Hepatic stellate cell (primary cell): Measurements from ENCODE around the gene RPL15.
"Not testable (repeated sequence)": the region's sequence is repeated elsewhere in the genome, so short reads cannot be mapped to it uniquely, and the experiment has no call there.

Experiments used
- DNase-seq: peaks from one replicate; pipeline ENCODE4 v3.0.0; 2011; ENCODE audit warnings: low spot score

The RPL15 gene

GRCh38 chr3:23916886-23917678 lies at the start of gene RPL15, which contains the start of gene NKIRAS1:
TSS of gene RPL15 (plus strand) at chr3:23917132. CDS start at chr3:23917860, 728 bp downstream.
TSS of gene NKIRAS1 (minus strand) at chr3:23916990. CDS start at chr3:23910904, 6,086 bp downstream.
- DNase-seq = peak; percentile 95

DNA sequence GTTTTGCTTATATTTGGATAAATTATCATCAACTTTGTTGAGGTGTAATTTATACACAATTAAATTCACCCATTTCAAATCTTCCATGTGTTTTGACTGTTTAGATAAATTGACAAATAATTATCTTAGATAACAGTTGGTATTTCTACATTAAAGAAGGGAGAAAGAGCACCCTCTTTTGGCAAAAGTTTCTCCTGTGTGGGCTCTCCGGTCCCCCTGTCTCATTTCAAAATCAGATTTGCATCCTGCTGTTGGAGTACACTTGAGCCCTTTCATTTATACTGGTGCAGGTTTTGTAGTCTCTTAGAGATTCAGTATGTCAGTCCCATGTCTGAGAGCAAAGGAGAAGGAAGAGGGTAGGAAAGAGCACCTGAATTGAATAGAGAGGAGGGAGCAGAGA lies 49.5 kb upstream of the RPL15 start:
- DNase-seq = no peak

DNA sequence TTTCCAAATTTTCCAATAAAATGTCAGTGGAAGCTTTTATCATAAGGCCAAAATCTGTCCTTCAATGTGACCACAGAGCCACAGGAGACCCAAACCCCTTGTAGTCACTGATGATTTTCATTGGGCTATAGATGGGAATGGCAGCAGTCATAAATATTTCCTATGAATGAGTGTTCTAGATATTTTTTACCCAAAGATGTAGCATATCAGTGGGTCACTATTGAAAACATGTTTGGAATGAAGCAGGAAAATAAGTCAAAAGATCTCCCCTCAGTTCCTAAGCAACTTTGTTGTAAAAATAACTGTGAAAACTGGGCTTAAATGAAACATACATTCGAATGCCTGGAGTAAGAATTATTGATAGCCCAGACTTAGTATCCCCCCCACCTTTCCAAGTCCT lies 49.1 kb upstream of the RPL15 start:
- DNase-seq = peak; percentile 27

DNA sequence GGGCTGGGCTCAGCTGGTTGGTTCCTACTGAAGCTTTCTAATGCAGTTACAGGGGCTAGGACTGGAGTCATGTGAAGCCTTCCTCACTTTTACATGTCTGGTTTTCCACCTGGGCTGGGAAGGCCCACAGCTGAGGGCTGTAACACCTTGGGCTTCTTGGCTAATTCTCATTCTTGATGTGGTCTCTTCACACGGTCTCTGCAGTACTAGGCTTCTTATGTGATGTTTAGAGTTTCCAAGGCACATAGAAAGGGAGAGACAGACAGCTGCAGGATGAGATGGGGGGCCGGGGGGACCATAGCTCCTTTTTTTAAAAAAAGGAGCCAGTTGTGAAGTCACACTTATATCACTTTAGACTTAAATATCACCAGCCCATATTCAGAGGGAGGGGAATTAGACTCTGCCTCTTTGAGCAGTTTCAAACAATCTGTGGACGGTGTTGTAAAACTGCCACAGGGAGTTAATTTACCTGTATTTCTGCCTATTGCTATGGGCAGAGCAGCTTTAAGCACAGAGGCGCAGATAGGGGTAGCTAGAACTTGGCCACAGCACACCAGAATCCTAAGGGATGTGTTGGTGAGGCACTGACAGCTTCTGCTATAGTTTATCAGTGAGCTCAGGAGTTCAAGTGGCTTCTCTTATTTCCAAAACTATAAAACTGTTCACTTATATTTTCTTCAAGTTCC lies 46.8 kb upstream of the RPL15 start:
- DNase-seq = no peak

GRCh38 chr3:23870663-23871043 lies 46.3 kb upstream of the RPL15 start:
- DNase-seq = not testable (repeated sequence)

DNA sequence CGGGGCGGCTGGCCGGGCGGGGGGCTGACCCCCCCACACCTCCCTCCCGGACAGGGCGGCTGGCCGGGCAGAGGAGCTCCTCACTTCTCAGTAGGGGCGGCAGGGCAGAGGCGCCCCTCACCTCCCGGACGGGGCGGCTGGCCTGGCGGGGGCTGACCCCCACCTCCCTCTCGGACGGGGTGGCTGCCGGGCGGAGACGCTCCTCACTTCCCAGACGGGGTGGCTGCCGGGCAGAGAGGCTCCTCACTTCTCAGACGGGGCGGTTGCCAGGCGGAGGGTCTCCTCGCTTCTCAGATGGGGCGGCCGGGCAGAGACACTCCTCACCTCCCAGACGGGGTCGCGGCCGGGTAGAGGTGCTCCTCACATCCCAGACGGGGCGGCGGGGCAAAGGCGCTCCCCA lies 45.6 kb upstream of the RPL15 start:
- DNase-seq = not testable (repeated sequence)

DNA sequence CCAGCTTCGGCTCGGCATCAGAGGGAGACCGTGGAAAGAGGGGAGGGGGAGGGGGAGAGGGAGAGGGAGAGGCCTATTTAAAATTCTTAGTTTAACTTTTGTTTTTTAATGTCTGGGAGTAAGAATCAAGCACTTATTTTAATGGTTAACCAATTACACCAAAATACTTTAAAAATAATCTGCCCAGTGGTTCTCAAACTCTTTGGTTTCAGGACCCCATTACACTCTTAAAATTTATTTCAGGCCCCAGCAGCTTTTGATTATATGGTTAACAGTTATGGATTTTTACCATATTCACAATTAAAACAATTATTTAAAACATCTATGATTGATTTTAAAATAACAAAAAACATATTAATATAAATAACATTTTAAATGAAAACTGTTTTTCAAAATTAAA lies 44.6 kb upstream of the RPL15 start:
- DNase-seq = no peak

GRCh38 chr3:23873941-23874340 lies 43.0 kb upstream of the RPL15 start:
- DNase-seq = no peak

DNA sequence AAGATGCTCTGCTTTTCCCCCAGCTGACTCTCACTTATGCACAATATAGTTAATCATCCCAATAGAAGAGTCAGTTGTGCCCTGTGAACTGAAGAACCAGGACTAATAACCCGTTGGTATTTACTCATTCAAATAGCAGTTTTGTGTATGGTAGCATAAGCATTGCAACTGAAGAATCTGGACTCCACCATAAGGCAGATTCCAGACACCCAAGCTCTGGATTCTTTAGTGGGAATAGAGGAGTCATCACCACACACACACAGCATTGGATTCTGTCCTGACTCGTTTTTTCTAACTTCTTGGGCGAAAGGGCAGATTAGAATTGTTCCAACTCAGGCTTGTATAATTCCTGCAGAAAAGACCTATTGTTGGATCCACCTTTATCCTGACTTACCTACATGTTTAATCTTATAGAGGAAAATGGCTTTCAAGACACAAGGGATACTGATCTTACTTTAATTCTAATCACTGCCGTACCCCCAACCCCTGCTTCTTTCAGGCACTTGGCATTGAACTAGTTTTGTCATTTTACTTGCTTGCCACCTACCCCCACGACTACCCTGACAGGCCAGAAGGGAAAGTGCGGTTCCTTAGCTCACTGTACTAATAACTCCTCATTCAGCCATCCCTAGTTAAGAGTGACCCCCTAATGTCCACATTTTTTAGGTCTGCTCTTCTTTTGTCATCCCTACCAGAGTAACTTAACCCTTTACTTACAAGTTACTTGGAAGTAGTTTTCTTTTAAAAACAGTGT lies 42.4 kb upstream of the RPL15 start:
- peak; percentile 87 for DNase-seq

DNA sequence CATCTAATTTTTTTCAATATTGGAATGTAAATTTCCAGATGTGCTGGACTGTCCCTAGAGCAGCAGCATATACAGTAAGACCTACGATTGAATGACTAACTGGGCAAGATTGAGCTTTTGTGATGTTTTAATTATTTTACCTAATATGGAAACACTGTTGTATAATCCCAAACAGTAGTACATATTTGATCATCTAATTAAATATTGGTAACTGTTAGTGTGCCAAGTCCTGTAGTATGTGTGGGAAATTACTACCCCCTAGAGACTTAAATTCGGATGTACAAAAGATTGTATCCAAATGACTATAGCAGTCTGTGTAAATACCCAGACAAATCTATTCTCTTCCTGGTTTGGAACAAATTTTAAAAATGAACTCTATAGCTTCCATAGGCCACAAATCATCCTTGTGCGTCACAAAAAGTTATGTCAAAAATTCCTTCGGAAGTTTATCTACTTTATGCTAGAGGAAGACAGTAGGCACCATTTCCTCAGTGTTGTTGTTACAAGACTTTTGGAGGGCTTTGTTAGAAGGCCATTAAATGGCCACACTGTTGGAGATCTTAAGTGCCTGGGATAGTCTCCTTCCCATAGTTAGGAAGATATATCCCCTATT lies 41.7 kb upstream of the RPL15 start:
- no peak for DNase-seq

GRCh38 chr3:23876923-23877322 lies 40.0 kb upstream of the RPL15 start:
- DNase-seq = no peak

- peak; percentile 57 for DNase-seq
Measured at GRCh38 chr3:23877329-23877980, 39.5 kb upstream of the RPL15 start.

GRCh38 chr3:23879485-23879884 lies 37.4 kb upstream of the RPL15 start:
- DNase-seq = no peak

DNA sequence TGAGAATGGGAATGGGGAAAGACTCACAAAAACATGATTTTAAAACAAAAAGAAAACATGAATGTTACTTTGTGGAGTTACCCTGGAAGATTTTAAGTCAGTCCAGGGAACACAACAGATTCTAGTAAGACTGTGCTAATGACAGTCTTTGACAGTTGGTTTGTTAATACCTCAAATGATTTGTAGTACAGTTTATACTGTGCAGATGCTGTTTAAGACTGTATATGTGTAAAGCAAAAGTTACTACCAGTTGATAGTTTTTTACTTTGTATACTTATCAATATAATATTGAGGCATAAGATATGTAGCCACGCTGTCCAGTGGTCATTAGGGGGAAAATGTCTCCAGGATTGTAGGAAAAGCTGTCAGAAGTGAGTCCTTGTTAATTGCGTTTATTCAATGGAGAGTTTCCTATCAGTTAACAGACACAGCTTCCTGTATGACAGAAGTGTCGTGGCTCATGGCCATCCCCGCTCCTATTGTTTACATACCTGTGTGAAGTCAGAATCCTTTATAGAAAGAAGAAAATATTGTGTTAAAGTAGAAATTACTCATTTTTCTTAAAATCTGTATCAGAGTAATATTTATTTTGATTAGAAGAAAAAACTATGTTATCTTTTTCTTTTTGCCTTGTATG lies 36.1 kb upstream of the RPL15 start:
- no peak for DNase-seq

DNA sequence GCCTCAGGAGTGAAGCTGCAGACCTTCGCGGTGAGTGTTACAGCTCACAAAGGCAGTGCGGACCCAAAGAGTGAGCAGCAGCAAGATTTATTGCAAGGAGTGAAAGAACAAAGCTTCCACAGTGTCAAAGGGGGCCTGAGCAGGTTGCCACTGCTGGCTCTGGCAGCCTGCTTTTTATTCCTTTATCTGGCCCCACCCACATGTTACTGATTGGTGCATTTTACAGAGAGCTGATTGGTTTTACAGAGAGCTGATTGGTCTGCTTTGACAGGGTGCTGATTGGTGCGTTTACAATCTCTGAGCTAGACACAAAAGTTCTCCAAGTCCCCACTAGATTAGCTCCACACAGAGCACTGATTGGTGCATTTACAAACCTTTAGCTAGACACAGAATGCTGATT lies 34.9 kb upstream of the RPL15 start:
- DNase-seq = not testable (repeated sequence)

DNA sequence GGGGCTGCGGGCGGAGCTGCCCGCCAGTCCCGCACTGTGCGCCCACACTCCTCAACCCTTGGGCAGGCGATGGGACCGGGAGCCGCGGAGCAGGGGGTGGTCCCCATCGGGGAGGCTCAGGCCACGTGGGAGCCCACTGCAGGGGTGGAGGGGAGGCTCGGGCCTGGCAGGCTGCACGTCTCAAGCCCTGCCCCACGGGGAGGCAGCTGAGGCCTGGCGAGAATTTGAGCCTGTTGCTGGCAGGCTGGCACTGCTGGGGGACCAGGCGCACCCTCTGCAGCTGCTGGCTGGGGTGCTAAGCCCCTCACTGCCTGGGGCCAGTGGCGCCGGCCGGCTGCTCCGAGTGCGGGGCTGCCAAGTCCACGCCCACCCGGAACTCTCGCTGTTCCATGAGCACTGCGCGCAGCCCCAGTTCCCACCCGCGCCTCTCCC lies 34.4 kb upstream of the RPL15 start:
- DNase-seq = no peak

DNA sequence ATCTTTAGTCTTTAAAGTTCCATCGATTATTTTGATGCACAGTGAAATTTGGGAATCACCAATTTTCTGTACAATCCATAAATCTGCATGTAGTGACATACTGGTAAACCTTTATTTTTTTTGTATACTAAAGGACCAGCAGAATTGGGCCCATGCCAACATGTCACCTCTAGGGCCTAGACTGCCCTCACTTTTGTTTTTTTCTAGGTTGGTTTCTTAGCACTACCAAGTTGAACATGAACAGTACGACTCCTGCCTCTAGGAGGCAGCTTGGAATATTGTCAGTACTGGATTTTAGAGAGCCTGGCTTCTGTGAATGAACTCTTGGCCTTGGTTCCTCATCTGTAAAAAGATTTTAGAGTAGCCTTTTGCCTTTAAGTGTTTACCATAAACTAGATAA lies 32.5 kb upstream of the RPL15 start:
- no peak for DNase-seq

DNA sequence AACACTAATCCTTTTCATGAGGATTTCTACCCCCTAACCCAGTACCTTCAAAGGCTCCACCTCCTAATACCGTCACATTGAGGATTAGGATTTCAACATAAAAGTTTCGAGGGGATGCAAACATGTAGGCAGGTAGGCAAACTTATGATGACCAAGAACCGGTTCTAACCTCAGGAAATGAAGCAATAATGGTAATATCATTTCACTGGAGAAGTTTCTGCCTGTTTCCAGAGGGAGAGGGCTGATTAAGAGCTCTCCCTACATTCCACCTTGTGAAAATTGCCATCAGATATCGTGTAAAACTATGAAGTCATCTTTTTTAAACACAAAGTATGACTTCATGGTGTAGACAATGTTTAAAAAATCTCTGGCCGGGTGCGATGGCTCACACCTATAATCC lies 31.7 kb upstream of the RPL15 start:
- no peak for DNase-seq

DNA sequence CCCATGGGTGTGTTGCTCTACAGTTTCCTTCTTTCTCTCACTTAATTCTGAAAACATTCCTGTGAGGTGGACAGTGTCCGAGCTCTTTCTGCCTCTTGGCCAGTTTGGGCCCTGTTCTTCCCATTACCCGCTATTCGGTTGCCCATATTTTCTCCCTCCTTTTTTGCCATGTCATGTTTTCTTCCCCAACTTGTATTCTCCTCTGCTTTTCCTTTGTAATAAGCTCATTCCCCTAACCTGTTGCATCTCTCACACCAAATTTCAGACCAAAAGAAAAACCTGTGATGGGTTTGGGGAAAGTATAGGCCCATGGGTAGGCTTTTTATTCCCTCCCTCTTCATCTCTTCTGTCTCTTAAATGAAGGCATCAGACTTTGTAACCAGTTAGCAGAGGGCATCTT lies 30.6 kb upstream of the RPL15 start:
- no peak for DNase-seq

- no peak for DNase-seq
Measured at GRCh38 chr3:23888617-23889228, 28.2 kb upstream of the RPL15 start.

GRCh38 chr3:23889386-23889785 lies 27.5 kb upstream of the RPL15 start:
- no peak for DNase-seq
